ENCODE measurements around the gene GLRX3. TPM values are rescaled to one million over a fixed set of nuclear protein-coding genes. Genes with fewer than 3 reads are reported as not detected.

The GLRX3 gene
- total RNA-seq, 4 donors from 2014 or later: 20.0 to 58.4 (median 45.0) TPM

GRCh38 chr10:130169136-130169859 lies 33.1 kb downstream of the GLRX3 start:
- no peaks in the 10 kb centered on the region for H3K9me3 ChIP-seq
- DNase-seq: no peak
- intact Hi-C loops (cut with DNase I; ENCODE audit: low total_unique reads): no loop called here
- no peaks in the 10 kb centered on the region for H3K36me3 ChIP-seq
- TF ChIP-seq POLR2A (IDR thresholded peaks at IDR 0.05) (no peak), CTCF (IDR thresholded peaks at IDR 0.05) (no peak)
- H3K27me3 ChIP-seq: no peaks in the 10 kb centered on the region
- no peaks in the 10 kb centered on the region for H3K4me1 ChIP-seq
- H3K27ac ChIP-seq: no peak overlapping the region
- H3K4me3 ChIP-seq: no peak overlapping the region

GRCh38 chr10:130171196-130171595 lies 35.0 kb downstream of the GLRX3 start:
- H3K36me3 ChIP-seq: no peaks in the 10 kb centered on the region
- no peak for DNase-seq

GRCh38 chr10:130174328-130174727 lies 38.1 kb downstream of the GLRX3 start:
- H3K27ac ChIP-seq: no peak overlapping the region
- no peaks in the 10 kb centered on the region for H3K9me3 ChIP-seq
- no peaks in the 10 kb centered on the region for H3K36me3 ChIP-seq
- H3K4me1 ChIP-seq: no peaks in the 10 kb centered on the region
- TF ChIP-seq CTCF (IDR thresholded peaks at IDR 0.05) (no peak), POLR2A (IDR thresholded peaks at IDR 0.05) (no peak)
- no peak overlapping the region for H3K4me3 ChIP-seq
- intact Hi-C loops (cut with DNase I; ENCODE audit: low total_unique reads): no loop called here
- H3K27me3 ChIP-seq: no peaks in the 10 kb centered on the region
- no peak for DNase-seq

More at GRCh38 chr10:130171196-130171595, 35.0 kb downstream of the GLRX3 start:
- Histone ChIP-seq H3K9me3 (no peaks in the 10 kb centered on the region), H3K27ac (no peak overlapping the region), H3K4me3 (no peak overlapping the region), H3K4me1 (no peaks in the 10 kb centered on the region), H3K27me3 (no peaks in the 10 kb centered on the region)
- TF ChIP-seq POLR2A (IDR thresholded peaks at IDR 0.05) (no peak), CTCF (IDR thresholded peaks at IDR 0.05) (no peak)
- intact Hi-C loops (cut with DNase I; ENCODE audit: low total_unique reads): no loop called here

GRCh38 chr10:130175074-130175473 lies 38.9 kb downstream of the GLRX3 start:
- Histone ChIP-seq H3K4me3 (no peak overlapping the region), H3K27me3 (no peaks in the 10 kb centered on the region), H3K4me1 (no peaks in the 10 kb centered on the region), H3K27ac (no peak overlapping the region), H3K36me3 (no peaks in the 10 kb centered on the region), H3K9me3 (no peaks in the 10 kb centered on the region)
- no peak for DNase-seq
- intact Hi-C loops (cut with DNase I; ENCODE audit: low total_unique reads): no loop called here
- TF ChIP-seq CTCF (IDR thresholded peaks at IDR 0.05) (no peak), POLR2A (IDR thresholded peaks at IDR 0.05) (no peak)

- intact Hi-C loops (cut with DNase I; ENCODE audit: low total_unique reads): no loop called here
- Histone ChIP-seq H3K4me3 (no peak overlapping the region), H3K4me1 (no peaks in the 10 kb centered on the region), H3K9me3 (no peaks in the 10 kb centered on the region), H3K27ac (no peak overlapping the region), H3K36me3 (no peaks in the 10 kb centered on the region), H3K27me3 (no peaks in the 10 kb centered on the region)
- no peak for TF ChIP-seq POLR2A (IDR thresholded peaks at IDR 0.05)
- TF ChIP-seq CTCF (IDR thresholded peaks at IDR 0.05): no peak
- no peak for DNase-seq
Observed at GRCh38 chr10:130177250-130177649, 41.1 kb downstream of the GLRX3 start.

Measured in uterus (tissue), 4 donors.